GM21526 (cell line): ENCODE measurements around the gene TRIM40.

Experiments used
- ATAC-seq: cut with Tn5 transposase; IDR thresholded peaks from one replicate; pipeline ENCODE4 v1.9.1; 2021; ENCODE audit warnings: moderate library complexity; ENCODE audit not compliant: unreplicated experiment, low FRiP score

The TRIM40 gene, protein sequence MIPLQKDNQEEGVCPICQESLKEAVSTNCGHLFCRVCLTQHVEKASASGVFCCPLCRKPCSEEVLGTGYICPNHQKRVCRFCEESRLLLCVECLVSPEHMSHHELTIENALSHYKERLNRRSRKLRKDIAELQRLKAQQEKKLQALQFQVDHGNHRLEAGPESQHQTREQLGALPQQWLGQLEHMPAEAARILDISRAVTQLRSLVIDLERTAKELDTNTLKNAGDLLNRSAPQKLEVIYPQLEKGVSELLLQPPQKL

DNA sequence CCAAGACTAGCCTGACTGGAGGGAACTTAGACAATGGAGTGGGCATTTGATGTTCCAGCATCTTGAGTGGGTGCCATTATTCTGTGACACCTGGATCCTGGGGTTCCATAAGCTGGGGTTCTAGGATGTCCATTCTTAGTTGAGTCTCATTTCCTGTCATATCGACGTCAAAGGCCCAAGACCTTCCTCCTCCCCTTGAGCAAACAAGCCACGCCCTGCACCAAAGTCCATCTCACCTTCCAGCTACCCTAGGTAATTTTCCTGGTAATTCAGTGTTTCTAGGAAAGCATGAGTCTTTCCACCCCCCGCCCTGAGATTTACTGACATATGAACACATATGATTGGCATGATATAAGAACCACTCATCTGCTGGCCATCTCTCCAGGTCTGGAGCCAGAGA, at the start of gene TRIM40:
Gene TRIM40 (plus strand): TSS at position 384 of the 400 bp plus-strand sequence. CDS start 897 bp downstream, outside the sequence.
- ATAC-seq: no peak

DNA sequence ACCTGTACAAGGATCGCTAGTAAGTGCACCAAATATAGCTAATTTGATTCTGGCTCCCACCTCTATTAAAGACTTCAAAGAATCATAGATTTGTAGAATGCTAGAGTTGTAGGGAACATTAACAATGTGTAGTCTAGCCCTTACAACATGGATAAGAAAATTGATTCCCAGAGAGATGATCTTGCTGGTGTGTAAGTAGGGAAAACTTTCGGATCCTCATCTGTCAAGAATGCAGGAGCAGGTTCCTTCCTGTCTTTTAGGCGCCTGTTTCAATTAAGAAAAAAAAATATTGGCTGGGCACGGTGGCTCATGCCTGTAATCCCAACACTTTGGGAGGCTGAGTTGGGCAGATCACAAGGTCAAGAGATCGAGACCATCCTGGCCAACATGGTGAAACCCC, 48.1 kb upstream of the TRIM40 start:
- ATAC-seq: no peak

GRCh38 chr6:30091577-30092381, 44.2 kb upstream of the TRIM40 start:
- ATAC-seq: no peak

GRCh38 chr6:30092852-30093543, 42.9 kb upstream of the TRIM40 start:
- no peak for ATAC-seq

DNA sequence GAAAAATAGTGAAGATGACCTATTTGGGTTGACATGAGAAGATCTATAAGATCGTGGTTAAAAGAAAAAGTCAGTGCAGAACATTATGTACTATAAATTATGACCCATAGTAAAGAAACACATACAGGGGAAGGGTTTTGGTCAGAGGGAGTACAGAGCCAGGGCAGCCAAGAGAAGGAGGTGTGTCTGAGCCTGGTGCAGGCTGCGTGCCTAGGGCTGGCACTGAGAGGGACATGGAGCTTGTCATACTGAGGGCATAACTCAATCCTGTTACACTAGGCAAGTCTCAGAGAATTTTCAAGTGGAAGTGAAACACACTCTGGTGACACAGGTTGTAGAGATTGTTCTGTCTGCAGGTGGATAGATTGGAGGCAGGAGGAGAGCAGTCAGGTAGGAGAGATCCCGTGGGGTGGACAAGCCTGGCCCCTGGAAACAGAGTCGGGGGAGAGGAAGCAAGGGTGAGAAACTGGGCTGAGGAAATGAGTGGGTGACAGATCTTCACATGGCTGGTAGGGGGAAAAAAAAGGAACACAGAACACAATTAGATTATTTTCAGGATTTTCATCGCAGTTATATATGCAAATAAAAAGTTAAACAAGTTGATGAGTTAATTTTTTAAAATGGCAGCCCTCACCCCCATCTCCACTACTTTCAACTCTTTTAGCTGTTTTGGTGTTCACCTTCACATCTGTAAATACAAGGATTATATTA, 41.8 kb upstream of the TRIM40 start:
- no peak for ATAC-seq

GRCh38 chr6:30096829-30097228, 39.1 kb upstream of the TRIM40 start:
- no peak for ATAC-seq

- no peak for ATAC-seq
Measured at GRCh38 chr6:30097902-30098768, 37.8 kb upstream of the TRIM40 start.

DNA sequence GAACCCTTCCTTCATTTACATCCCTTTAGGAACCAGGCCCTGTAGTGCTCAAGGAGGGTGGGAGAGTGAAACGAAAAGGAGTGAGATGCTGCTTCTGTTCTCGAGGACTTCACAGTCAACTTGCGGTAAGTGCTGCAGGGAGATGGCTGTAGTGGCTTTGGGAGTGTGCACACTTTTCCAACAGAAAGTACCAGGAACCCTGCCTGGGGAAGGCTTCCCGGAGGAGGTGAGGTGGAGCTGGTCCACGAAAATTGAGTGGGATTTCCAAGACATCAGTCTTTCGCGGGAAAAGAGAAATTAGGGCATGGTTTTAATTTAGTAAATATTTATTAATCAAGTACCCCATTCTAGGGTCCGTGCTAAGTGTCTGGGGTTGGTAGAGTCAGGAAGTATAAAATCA, 35.8 kb upstream of the TRIM40 start:
- no peak for ATAC-seq

DNA sequence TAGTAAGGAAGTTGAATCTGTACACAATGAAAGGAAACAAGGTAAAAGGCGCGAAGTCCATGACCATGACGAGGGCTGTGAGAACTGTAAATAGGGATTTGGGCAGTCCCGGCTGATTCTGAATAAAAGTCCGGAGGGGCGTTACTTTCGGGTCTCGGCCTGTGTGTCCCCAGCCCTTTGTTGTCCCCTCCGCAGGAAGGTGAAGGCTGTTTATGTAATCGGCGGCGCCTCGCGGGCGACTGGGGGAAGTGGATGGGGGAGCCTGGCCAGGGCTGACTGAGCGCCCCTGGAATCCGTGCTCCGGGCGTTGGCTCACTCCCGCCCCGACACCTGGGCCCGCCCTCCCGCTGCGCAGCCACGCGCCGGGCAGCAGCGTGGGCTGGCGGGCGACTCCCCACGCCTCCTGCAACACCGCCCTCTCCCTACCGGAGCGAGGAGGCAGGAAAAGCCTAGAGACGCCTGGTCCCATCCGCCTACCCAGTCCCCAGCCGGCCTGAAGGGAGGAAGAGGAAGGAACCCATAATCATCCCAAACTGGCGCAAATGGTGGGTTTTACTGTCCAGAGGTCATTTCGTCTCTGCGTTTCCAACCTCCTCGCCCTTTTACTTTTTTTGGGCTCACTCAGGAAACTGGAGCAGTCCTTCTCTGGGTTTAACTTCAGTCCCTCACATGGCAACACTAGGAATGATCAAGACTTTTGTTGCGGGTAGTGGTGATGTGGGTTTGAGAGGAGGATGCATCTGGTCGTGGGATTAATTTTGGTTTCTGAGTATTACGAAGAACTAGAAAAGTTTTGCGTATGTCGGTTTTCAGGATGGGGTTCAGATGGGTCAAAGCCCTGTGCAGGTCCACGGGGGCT, 35.1 kb upstream of the TRIM40 start:
- ATAC-seq: no peak

DNA sequence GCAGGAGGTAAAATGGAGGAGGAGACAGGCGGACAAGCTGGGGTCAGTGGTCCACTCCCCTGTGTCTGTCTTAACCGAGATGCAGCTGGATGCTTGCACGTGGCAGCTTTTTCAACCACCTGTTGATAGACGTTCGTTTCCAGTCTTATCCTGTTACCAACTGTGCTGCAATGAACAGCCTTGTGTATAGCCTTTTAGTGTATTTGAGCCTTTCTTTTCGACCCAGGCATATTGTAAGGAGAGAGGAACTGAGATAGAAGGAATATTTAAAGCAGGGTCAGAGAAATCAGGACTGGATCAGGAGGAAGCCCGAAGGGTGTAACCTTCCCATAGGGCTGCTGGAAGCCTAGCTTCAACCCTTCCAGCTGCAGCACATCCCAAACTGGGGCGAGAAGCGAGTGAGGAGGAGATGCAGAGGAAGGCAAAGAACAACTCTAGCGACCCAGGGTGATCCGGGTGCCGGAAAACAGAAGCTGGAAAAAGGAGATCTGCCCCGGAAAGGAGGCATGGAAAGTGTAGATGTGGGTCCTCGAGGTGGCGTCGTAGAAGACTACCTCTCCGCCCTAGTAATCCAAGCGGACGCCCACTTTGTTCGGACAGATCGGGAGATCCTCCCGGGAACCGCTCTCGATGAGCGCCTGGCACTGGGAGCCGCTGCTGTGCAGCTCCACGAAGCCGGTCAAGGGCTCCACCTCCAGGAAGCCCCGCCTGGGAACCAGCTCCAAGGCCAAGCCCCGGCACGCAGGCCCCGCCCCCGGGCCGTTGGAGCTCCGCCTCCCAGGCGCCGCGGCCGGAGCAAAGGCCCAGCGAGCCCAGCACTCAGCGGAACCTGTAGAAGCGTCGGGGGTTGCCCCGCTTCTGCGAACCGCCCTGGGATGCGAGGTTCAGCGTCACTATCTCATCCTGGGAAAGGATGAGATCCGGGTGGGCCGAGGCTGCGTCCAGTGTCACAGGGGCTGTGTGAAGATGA, 34.2 kb upstream of the TRIM40 start:
- ATAC-seq: no peak

- ATAC-seq: no peak
Measured at GRCh38 chr6:30102414-30102969, 33.4 kb upstream of the TRIM40 start.

DNA sequence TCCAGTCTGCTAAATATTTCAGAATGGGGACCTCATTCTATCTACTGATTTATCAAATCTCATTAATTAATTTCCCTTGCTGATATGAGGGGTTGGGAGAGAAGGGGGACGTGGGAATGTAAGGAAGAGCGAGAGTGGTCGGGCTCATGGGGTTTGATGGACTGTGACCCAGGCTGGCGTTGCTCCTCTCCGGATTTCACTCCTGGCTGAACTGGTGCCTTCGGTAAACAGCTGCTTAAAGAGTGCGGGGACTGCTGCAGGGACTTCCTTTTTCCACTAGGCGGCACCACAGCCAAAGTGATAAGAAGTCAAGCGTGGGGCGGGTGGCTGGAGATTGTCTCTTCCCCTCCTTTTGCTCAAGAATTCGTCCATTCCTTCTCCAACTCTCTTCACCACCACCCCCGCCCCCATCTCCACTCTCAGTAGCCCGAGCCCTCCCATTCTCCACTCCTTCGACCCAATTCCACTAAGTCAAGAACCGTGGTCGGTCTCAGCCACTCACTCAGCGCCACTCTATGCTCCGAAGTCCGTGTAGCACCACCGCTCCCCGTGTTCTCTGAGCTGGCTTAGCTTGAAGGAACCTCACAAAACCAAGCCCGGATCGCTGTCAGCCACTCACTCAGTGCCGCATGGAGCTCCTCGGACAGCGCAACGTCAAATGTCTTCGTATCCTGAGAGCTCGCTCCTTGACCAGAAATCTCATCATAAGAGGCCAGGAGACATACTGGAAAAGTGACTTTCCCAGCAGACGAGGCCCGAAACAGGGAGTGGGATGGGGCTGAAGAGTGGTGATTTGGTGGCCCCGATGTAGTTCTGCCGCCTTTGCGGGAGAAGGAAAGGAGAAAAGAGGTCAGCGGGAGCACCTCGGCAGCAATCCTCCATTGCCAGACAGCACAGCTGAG, 32.7 kb upstream of the TRIM40 start:
- ATAC-seq: peak; percentile 65

DNA sequence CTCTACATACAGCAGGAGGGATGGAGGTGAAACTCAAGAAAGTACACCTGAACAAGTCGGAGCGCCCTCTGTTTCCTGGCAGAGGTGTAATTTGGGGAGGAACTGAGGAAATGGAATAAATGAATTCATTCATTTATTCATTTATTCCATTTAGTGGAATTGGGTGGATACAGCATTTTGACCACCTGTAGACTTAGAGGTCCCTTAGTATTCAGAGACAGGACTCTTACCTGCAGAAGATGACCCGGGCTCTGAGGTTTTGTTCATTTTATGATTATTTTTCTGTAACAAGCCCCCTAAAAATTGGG, 32.1 kb upstream of the TRIM40 start:
- ATAC-seq: no peak

GRCh38 chr6:30104661-30105060, 31.3 kb upstream of the TRIM40 start:
- ATAC-seq: no peak

- no peak for ATAC-seq
Measured at GRCh38 chr6:30111266-30111856, 24.6 kb upstream of the TRIM40 start.

GRCh38 chr6:30112402-30112994, 23.4 kb upstream of the TRIM40 start:
- no peak for ATAC-seq
